ENCODE data around the gene WARS2.
"Not testable (repeated sequence)": the region's sequence is repeated elsewhere in the genome, so short reads cannot be mapped to it uniquely, and the experiment has no call there.

Gene WARS2

GRCh38 chr1:119139403-119139802 lies 1.1 kb downstream of the WARS2 start:
- peak; percentile 7 for DNase-seq

GRCh38 chr1:119136401-119136800 lies 4.1 kb downstream of the WARS2 start:
- no peak for DNase-seq

GRCh38 chr1:119133987-119134386 lies 6.5 kb downstream of the WARS2 start:
- no peak for DNase-seq

- no peak for DNase-seq
Observed at GRCh38 chr1:119132179-119132578, 8.3 kb downstream of the WARS2 start.

- no peak for DNase-seq
Observed at GRCh38 chr1:119125874-119126273, 14.6 kb downstream of the WARS2 start.

- DNase-seq: no peak
Observed at GRCh38 chr1:119124764-119125163, 15.7 kb downstream of the WARS2 start.

- DNase-seq: not testable (repeated sequence)
Observed at GRCh38 chr1:119121872-119122271, 18.6 kb downstream of the WARS2 start.

GRCh38 chr1:119116725-119117124 lies 23.7 kb downstream of the WARS2 start:
- DNase-seq: no peak

GRCh38 chr1:119115736-119116135 lies 24.7 kb downstream of the WARS2 start:
- no peak for DNase-seq

GRCh38 chr1:119115311-119115710 lies 25.1 kb downstream of the WARS2 start:
- DNase-seq: no peak

GRCh38 chr1:119114786-119115185 lies 25.7 kb downstream of the WARS2 start:
- no peak for DNase-seq

GRCh38 chr1:119112791-119113190 lies 27.7 kb downstream of the WARS2 start:
- DNase-seq: no peak

GRCh38 chr1:119112244-119112643 lies 28.2 kb downstream of the WARS2 start:
- DNase-seq: no peak

GRCh38 chr1:119108988-119109387 lies 31.5 kb downstream of the WARS2 start:
- no peak for DNase-seq

- DNase-seq: no peak
Observed at GRCh38 chr1:119103764-119104163, 36.7 kb downstream of the WARS2 start.

GRCh38 chr1:119102051-119102450 lies 38.4 kb downstream of the WARS2 start:
- no peak for DNase-seq

- no peak for DNase-seq
Observed at GRCh38 chr1:119101563-119101962, 38.9 kb downstream of the WARS2 start.

- DNase-seq: no peak
Observed at GRCh38 chr1:119099775-119100174, 40.7 kb downstream of the WARS2 start.

GRCh38 chr1:119097380-119097779 lies 43.1 kb downstream of the WARS2 start:
- DNase-seq: no peak

GRCh38 chr1:119093721-119094120 lies 46.7 kb downstream of the WARS2 start:
- DNase-seq: no peak

- no peak for DNase-seq
Observed at GRCh38 chr1:119091618-119092017, 48.8 kb downstream of the WARS2 start.

GRCh38 chr1:119090250-119090649 lies 50.2 kb downstream of the WARS2 start:
- DNase-seq: no peak

- no peak for DNase-seq
Observed at GRCh38 chr1:119086830-119087229, 53.6 kb downstream of the WARS2 start.

GRCh38 chr1:119084798-119085197 lies 55.7 kb downstream of the WARS2 start:
- DNase-seq: no peak

GRCh38 chr1:119083980-119084379 lies 56.5 kb downstream of the WARS2 start:
- no peak for DNase-seq

- DNase-seq: no peak
Observed at GRCh38 chr1:119083479-119083878, 57.0 kb downstream of the WARS2 start.

Data from CD4-positive, alpha-beta T cell treated with Interleukin-6 for 4 hours (primary cell).